D341Med (cell line): ENCODE measurements around the gene TRANK1.
"Not testable (repeated sequence)": the region's sequence is repeated elsewhere in the genome, so short reads cannot be mapped to it uniquely, and the experiment has no call there.

ENCODE experiments used
- DNase-seq: peaks from one replicate; pipeline ENCODE4 v3.0.0; 2012; ENCODE audit warnings: low spot score

The TRANK1 gene

DNA sequence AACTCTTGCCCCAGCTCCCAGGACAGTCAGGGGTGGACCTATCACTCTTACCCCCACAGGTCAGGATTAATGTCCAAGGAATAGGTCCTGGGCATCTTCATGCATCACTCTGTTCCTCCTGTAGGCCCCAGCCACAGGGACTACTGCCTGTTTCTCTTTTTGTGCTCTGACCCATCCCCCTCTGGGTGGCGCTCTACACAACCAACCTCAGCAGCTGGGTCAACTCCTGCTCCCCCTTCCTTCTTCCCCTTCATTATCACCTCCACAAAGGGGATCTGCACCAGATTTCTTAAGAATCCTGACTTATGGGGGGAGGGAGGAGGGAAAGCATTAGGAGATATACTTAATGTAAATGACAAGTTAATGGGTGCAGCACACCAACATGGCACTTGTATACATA lies 12.2 kb upstream of the TRANK1 start:
- DNase-seq, result no peak

GRCh38 chr3:36956155-36956554 lies 11.3 kb upstream of the TRANK1 start:
- DNase-seq, result no peak

DNA sequence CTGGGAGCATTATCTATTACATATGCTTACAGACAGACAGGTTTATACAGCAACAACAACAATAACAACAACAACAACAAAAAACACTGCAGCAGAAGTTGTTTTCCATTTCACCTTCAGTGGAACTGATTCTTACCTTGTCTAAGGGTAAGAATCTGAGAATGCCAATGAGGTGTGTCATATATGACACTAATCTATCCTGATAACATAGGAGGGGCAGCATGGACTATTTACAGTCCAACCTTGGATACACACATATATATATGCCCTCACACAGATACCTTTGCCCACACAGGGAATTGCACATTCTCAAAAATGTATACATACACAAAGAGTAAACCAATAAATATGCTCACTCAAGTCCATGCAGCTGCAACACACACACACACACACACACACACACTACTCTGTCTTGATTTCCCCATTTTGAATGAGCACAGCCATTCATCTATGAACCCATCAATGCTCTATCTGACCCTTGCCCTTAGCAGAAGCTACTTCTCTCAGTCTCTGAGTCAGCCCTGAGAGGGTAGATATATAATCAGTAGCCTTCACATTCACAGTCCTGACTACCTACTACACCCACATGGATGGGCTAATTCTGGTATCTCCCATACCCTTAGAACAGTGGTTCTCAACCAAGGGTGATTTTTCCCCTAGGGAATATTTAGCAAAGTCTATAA lies 9.7 kb upstream of the TRANK1 start:
- DNase-seq, result no peak

DNA sequence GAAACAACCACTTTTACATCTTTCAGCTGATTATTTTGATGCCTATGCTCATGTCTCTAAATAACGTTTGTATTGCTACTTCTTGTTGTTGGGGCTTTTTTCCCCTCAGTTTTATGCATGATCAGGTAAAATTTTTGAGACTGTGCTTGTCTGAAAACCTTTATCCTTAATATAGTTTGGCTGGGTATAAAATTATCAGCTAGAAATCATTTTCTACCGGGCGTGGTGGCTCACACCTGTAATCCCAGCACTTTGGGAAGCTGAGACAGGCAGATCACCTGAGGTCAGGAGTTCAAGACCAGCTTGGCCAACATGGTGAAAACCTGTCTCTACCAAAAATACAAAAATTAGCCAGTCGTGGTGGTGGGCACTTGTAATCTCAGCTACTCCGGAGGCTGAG lies 3.0 kb upstream of the TRANK1 start:
- not testable (repeated sequence) for DNase-seq

DNA sequence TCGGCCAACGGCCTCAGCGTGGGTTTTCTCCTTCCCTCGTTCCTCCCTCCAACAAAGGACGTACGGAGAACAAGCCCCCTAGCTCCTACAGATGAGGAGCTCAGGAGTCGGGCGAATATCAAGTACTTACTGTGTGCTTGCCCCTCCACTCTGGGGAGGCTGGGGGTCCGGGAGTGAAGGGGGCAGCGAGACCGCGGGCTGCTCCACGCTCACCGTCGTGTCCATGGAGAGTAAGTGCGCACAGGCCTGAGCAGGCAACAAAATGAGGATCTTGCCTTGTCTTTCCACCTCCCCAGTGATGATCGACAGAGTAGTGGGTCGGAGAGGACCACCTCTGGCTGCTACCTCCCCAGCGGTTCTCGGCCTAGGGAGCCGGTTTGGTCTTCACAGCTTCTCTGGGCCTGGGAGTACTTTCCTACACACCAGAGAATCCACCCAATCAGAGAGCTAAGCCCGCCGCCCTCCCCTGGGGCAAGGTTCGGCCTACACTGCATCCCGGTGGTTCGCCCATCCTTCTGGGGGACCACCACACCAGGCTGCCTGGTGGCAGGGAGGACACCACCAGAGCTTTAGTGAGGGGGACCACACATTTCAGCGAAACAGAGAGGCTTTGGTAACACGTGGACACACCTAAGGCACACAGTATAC lies 603 bp upstream of the TRANK1 start:
- DNase-seq, result no peak

DNA sequence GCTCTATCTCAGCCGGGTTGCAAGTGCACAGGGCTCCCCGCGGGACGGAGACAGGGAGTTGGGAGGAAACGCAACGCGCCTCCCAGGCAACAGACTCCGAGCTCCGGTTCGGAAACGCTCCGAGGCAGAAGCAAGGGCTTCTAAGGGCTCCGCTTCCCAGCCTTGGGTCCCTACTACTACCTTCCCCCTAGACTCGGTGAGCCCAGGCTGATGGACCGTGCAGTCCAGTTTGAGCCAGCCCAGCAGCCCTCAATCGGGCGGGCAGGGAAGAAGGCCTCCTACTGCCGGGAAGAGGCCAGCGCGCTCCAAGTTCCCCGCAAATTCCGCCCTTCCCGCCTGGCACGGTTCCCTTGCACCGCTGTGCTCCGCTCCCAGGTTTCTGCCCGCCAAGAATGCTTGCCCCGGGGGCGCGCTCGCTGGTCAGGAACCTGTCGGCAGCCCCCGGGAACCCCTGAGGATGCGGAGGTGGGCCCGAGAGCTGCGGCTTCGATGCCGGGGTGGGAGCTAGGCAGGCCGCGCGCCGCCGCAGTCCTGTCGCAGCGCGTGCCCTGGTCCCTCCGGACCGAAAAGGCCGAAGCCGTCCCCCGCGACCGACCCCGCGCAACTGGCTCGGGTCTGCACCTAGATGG lies 728 bp downstream of the TRANK1 start:
- DNase-seq, result no peak

DNA sequence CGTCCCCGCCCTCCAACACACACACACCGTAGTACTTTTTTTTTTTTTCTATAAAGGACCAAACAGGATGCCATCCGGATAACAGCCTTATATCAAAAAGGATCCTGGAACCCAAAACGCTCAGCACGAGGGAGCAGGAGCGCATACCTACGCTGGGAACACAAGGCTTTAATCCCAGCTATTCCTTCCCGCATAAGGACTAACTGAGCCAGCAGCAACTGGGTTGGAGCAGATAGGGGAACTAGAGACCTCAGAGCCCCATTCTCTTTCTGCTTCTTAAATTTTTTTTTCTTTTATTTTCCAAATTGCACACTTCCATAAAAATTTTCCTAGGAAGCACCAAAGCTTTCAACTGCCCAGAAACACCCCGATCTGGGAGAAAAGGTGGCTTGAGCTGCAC lies 1.3 kb downstream of the TRANK1 start:
- no peak for DNase-seq

DNA sequence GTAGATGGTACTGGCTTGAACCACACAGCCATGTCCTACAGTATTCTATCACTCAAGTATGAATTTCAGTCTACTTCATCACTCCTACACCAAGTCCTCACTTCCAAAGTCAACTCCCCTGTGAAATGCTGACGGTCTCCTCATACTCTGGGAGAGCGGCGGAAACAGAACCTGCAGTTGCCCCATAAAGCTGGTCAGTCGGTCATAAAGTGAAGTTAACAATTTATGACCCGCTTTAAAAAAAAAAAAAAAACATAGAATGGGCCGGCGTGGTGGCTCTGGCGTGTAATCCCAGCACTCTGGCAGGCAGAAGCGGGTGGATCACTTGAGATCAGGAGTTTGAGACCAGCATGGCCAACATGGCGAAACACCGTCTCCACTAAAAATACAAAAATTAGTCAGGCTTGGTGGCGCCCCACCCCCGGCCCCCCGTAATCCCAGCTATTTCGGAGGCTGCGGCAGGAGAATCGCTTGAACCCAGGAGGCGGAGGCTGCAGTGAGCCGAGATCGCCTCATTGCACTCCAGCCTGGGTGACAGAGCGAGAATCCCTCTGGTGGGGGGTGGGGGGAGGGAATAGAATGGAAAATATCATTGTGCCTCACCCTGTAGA lies 2.1 kb downstream of the TRANK1 start:
- no peak for DNase-seq

DNA sequence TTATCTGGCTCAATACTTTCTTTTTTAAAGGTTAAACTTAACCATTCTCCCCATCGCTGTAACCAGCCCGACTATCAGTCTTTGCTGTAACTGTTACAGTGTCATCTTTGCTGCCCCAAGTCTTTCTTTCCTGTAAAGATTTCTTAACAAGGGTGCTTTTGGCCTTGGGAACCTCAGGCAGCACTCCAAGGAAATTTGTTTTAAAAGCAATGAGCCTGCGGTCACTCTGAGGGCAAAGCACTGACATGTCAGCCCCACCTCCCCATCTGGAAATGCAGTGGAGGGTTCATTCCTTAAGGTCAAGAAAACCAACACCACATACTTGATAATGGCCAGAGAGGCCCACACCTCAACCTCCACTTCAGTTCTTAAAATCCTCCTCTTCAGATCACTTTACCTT lies 3.2 kb downstream of the TRANK1 start:
- no peak for DNase-seq

GRCh38 chr3:36941162-36941561 lies 3.7 kb downstream of the TRANK1 start:
- DNase-seq, result no peak

DNA sequence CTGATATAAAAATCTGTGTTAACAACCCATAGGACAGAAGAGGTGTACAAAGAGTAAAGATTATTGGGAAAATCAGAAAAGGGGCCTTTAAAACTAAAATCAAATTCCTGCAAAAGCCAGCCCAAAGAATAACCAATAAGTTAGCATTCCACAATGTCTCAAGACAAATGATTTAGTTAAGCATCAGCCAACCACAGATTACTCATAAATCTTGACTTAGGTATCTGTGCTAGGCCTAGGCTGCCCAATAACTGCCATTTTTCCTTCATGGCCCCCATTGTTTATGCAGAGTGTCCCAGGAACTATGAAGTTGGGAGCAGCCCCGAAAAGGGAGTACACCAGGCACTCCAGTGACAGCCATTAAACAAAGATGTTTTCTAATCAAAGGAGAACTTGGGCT lies 7.4 kb downstream of the TRANK1 start:
- DNase-seq, result no peak

DNA sequence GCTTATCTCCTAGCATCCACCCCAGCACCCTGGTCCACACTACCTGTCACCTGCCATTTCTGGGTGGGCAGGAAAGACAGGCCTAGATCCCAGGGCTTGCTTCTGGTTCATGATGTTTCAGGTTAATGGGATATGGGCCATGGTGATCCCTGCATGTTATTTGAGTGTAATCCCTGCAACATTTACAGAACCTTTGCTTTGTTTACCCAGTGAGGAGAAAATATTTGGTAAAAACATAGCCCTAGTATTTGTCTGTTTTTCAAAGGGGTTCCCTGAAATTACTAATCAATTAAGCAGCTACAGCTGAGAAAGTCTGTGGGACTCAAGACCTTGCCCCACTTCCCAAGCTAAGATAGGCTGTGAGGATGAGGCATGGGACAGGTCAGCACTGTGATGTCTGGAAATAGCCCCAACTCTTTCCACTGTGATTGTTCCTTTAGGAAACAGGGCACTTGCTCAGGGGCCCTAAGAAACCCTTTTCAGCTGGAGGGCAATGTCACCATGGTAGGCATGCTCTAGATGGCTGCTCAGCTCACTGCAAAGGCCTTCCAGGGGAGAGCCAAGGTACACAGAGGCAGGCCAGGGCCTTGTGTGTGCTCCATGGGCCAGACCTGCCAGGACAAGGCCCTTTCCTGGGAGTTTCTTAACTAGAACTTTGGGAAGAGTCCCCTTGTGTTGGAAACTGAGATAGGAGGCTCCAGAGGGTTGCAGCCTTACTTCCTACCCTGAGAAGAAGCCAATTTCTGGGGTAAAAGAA lies 11.1 kb downstream of the TRANK1 start:
- no peak for DNase-seq

- not testable (repeated sequence) for DNase-seq
Observed at GRCh38 chr3:36931424-36931823, 13.4 kb downstream of the TRANK1 start.

- no peak for DNase-seq
Observed at GRCh38 chr3:36928220-36928619, 16.6 kb downstream of the TRANK1 start.

GRCh38 chr3:36926292-36926897 lies 18.5 kb downstream of the TRANK1 start:
- DNase-seq, result no peak

- DNase-seq, result no peak
Observed at GRCh38 chr3:36924744-36925521, 19.9 kb downstream of the TRANK1 start.

GRCh38 chr3:36923981-36924743 lies 20.7 kb downstream of the TRANK1 start:
- no peak for DNase-seq

GRCh38 chr3:36923523-36923943 lies 21.3 kb downstream of the TRANK1 start:
- no peak for DNase-seq

DNA sequence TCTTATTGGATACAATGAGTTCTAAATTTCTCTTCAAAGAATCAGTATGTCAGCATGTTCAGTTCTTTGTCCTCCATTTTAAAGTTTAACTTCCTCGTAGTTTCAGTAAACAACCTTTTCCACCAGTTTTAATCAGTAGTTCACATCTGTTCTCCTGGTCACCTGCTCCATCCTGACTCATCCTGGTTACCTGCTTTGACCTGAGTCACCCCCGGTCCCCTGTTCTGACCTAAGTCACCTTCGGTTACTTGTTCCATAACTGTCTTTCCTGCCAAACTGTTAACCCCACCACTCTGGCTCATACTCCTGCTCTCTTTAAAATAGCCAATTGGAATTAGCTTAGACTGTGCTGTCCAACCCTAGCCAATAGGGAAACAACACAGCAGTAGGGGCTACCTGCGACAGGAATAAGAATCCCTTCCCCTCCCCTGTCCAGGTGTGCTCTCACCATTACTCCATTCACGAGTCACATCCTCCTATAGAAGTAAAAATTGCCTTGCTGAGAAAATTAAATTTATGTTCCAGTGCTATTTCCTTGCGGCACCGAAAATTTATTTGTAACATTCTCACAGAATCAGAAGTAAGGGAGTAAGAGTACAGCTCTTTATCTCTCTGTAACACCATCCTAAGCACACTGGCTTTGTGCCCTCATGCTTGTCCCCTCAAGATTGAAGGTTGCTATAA lies 23.8 kb downstream of the TRANK1 start:
- DNase-seq, result no peak
